GM10266 (cell line): Measurements from ENCODE around the gene GAMT.

Experiments
- DNase-seq: peaks from one replicate; pipeline ENCODE4 v3.0.0; 2012; ENCODE audit errors: extremely low spot score
- TF ChIP-seq, protein P1 (sequence below): IDR thresholded peaks from 2 replicates; pipeline ENCODE4 v1.5.1; 2012; ENCODE audit warnings: mild to moderate bottlenecking, low read depth; ENCODE audit not compliant: control insufficient read depth, insufficient read depth; ENCODE audit errors: missing control alignments

The GAMT gene

DNA sequence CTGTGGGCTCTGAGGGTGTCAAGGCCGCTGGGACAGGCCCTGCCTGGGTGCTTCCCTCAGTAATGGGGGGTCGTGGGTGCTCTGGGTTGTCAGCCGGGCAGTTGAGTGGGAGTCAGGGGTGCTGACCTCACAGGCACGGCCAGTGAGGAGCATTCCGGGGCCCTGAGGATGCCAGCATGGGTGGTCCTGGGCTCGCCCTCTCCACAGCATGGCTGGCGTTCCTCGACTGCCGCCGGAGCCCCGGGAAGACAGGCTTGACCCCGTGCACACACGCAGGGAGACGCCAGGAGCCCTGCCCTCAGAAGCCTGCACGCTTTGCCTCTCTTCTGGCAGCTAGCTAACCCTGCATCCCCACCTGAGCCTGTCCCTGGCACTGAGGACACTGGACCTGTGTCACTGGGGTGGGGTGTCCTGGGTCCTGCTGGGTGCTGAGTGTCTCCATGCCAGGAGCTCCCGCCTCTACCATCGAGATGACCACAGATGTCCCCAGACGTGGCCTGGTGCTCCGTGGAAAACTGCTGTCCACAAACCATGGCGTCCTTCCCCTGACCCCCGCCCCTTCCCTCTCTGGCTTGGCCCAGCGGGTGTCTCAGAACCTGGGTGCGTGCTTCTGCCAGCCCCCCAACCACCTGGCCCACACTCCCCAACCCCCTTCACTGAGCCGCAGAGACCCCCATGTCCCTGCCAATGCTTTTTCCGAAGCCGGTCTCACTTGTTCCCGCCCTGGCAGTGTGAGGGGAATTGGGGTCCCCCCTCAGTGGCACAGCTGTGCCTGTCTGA, 22.0 kb downstream of the GAMT start:
- no peak for DNase-seq
- TF ChIP-seq, protein P1, sequence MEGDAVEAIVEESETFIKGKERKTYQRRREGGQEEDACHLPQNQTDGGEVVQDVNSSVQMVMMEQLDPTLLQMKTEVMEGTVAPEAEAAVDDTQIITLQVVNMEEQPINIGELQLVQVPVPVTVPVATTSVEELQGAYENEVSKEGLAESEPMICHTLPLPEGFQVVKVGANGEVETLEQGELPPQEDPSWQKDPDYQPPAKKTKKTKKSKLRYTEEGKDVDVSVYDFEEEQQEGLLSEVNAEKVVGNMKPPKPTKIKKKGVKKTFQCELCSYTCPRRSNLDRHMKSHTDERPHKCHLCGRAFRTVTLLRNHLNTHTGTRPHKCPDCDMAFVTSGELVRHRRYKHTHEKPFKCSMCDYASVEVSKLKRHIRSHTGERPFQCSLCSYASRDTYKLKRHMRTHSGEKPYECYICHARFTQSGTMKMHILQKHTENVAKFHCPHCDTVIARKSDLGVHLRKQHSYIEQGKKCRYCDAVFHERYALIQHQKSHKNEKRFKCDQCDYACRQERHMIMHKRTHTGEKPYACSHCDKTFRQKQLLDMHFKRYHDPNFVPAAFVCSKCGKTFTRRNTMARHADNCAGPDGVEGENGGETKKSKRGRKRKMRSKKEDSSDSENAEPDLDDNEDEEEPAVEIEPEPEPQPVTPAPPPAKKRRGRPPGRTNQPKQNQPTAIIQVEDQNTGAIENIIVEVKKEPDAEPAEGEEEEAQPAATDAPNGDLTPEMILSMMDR, result no peak

DNA sequence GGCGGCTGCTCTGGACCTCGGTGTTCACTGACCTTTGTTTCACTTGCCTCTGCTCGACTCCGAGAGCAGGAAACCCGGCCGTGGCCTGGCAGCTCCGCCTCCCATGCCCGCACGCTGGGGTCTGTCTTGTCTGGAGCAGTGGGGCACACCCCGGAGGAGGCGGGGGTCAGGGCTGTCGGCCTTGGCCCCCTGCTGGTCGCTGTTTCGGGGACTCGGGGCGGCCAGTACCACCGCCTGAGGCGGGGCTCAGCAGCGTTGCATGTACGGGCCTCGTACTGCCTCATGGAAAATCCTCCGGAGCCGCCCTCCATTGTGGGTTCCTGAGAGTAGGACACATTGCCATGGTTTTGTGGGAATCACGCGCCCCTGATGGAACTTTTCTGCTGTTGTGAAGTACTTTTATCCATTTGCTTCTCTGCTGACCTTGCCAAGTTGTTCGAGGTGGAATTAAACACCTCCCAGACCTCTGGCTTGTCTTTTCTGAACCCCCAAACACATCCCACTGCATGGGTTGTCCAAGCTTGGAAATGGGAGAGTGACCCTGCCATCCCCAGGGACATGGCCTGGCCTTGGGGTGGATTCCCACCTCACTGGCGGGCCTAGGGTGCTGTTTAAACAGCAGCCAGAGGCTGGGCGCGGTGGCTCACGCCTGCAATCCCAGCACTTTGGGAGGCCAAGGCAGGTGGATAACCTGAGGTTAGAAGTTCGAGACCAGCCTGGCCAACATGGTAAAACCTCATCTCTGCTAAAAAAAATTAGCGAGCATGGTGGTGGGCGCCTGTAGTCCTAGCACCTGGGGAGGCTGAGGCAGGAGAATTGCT, 23.2 kb downstream of the GAMT start:
- no peak for DNase-seq
- TF ChIP-seq, protein P1, result no peak

DNA sequence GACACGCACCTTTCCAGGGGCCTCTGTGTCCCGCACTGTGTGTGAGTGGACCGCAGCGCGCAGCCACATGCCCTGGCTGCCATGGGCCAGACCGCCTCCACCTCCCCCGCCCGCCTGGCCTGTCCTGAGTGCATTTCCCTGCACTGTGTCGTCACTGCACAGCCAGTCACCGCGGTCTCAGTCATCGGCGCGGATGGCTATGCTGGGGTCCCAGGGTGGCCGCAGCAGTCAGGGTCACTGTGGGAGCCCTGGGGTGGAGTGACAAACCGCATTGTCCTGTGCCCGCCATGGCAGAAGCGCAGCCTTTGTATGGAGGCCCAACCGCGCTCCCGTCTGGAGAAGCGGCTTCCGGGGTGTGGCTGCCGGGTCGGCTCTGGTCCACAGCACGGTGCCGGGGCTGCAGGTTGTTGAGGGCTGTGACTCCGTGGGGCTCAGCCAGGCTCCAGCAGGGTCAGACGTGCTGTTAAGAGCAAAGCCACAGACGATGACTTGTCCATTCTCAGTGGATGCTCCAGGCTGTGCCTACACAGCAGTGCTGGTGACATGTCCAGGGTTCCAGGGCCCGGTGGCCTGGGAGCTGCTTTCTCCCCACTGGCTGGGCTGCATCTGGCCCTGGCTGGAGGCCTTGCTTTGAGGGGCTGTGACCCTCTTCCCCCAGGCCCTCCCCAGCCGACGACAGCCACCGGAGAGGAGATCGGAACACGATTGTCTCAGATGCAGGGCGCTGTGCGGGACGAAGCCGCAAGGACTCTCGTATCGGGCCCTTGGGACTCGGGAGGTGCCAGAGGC, 24.0 kb downstream of the GAMT start:
- no peak for DNase-seq
- TF ChIP-seq, protein P1, result no peak

DNA sequence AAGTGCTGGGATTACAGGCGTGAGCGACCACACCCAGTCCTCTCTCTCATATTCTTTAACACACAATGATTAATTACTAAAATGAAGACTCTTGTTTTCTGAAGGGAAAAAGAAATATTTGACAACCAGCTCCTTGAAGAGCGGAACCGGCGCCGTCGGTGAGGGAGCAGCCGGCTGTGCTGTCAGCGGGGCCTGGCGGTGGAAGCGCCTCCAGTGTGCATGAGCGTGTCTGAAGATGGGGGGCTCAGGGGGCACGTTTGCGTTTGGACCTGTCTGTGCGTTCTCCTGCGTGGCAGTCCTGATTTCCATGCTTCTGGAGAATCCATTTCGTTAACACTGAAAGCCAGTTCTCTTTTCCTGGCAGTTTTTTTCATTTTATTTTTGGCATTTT, 24.9 kb downstream of the GAMT start:
- DNase-seq, result no peak
- TF ChIP-seq, protein P1, result no peak

DNA sequence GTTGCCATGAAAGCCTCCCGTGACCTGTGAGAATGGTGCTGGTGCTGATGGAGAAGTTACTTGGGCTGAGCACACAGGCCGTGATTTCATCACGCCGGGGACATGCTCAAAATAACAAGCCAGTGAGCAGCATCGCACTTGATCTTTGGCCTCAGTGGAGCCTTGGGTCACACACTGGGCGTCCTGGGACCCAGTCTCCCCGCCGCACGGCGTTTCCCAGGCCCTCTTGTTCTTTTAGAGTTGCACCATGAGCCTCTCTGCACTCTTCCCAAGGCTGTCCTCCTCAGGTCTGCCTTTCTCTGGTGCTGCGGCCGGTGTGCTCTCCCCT, 27.1 kb downstream of the GAMT start:
- no peak for DNase-seq
- TF ChIP-seq, protein P1, result no peak

DNA sequence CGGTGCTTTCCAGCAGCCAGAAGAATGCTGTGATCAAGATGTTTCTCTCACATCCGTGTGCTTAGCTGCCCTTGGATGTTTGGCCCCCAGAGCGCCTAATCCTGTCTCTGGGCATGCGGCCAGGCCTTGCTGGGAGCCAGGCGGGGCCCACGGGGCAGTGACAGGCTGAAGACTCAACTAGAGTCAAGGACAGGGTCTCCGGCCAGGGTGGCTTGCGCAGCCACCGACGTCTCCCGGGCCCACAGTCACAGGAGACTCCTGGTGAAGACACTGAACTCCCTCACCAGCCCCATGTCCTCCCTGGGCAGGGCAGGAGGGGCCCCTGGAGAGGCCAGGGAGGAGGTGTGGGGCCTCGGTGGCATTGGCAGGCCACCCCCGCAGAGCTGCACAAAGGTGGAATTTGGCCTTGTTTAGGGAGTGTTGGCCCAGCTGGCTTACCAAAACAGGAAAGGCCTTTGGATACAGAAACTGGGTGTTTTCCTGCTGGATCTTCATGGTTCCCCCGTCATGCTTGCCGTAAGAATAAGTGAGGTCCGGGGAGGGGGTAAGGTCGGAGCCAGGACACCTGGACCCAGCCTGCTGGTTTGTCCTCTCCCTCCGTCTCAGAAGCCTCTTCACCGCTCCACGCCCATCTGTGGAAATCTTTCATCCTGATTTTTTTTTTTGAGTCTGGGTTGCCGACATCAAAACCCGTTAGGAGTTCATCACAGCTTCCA, 27.6 kb downstream of the GAMT start:
- TF ChIP-seq, protein P1, result no peak
- no peak for DNase-seq
